HEK293 (cell line): ENCODE measurements around the gene GAL3ST2.
A peak's percentile ranks its signal among the peaks of the same experiment; 100 is the strongest.

Source experiments
- CTCF ChIA-PET: fragments of 350-600 bp; formaldehyde crosslinking; extraction: SDS; loops from one replicate; lab custom pipeline; 2021; ENCODE audit warnings: antibody characterized with exemption; lab: Yijun Ruan, JAX
- POLR2A ChIA-PET: fragments of 300-600 bp; formaldehyde crosslinking; extraction: SDS; loops from one replicate; lab custom pipeline; 2020; ENCODE audit warnings: antibody characterized with exemption, inconsistent platforms; lab: Yijun Ruan, JAX
- H3K27ac ChIP-seq: fragments of 200-500 bp; sonication (Bioruptor generic); 2 replicates; pipeline ENCODE4 v1.5.1; 2014; ENCODE audit warnings: low read depth, low read length, control low read depth, inconsistent platforms; ENCODE audit errors: extremely low read depth
- H3K36me3 ChIP-seq, 2 experiments: fragments of 200-500 bp in 1 of 2; sonication (Bioruptor generic) in 1 of 2; 1 replicate in 1 of 2; 2 replicates in 1 of 2; pipeline ENCODE4 v1.5.1; 2014 to 2017; ENCODE audit warnings: inconsistent platforms in 2 of 2, low read length in 2 of 2; ENCODE audit not compliant: control insufficient read depth in 2 of 2, insufficient read depth in 1 of 2
- H3K4me1 ChIP-seq: fragments of 200-500 bp; sonication (Bioruptor generic); 2 replicates; pipeline ENCODE4 v1.5.1; 2014; ENCODE audit warnings: mild to moderate bottlenecking, low read length, inconsistent platforms; ENCODE audit not compliant: control insufficient read depth, insufficient read depth
- H3K4me3 ChIP-seq: 2 replicates; pipeline ENCODE4 v1.5.1; 2011; ENCODE audit warnings: low read depth, mild to moderate bottlenecking, control low read depth, low read length, moderate library complexity
- H3K9me3 ChIP-seq: fragments of 200-500 bp; sonication (Bioruptor generic); 2 replicates; pipeline ENCODE4 v1.5.1; 2014; ENCODE audit warnings: low read depth, low read length, inconsistent platforms; ENCODE audit not compliant: control insufficient read depth, insufficient read depth
- BCL11A ChIP-seq: fragments of 450-650 bp; formaldehyde crosslinking; IDR thresholded peaks from 2 replicates; pipeline ENCODE4 v1.5.1; 2016; ENCODE audit warnings: low read depth, missing biosample characterization, missing genetic modification characterization
- EGR2 ChIP-seq: fragments of 450-650 bp; formaldehyde crosslinking; IDR thresholded peaks from 2 replicates; pipeline ENCODE4 v1.5.1; 2016; ENCODE audit warnings: low read depth, missing biosample characterization, missing genetic modification characterization
- GLIS1 ChIP-seq: fragments of 450-650 bp; formaldehyde crosslinking; IDR thresholded peaks from 2 replicates; pipeline ENCODE4 v1.5.1; 2016; ENCODE audit warnings: missing biosample characterization, missing genetic modification characterization
- GLIS2 ChIP-seq: fragments of 450-650 bp; formaldehyde crosslinking; IDR thresholded peaks from 2 replicates; pipeline ENCODE4 v1.5.1; 2016; ENCODE audit warnings: missing biosample characterization, missing genetic modification characterization
- KLF1 ChIP-seq: fragments of 450-650 bp; formaldehyde crosslinking; IDR thresholded peaks from 2 replicates; pipeline ENCODE4 v1.5.1; 2016; ENCODE audit warnings: missing biosample characterization, missing genetic modification characterization
- OVOL3 ChIP-seq: fragments of 450-650 bp; formaldehyde crosslinking; IDR thresholded peaks from 2 replicates; pipeline ENCODE4 v1.5.1; 2016; ENCODE audit warnings: missing biosample characterization, missing genetic modification characterization
- SP3 ChIP-seq: fragments of 450-650 bp; formaldehyde crosslinking; IDR thresholded peaks from 2 replicates; pipeline ENCODE4 v1.5.1; 2016; ENCODE audit warnings: missing biosample characterization, missing genetic modification characterization
- YY2 ChIP-seq: fragments of 450-650 bp; formaldehyde crosslinking; IDR thresholded peaks from 2 replicates; pipeline ENCODE4 v1.5.1; 2016; ENCODE audit warnings: missing biosample characterization, missing genetic modification characterization
- ZBTB10 ChIP-seq: fragments of 450-650 bp; formaldehyde crosslinking; IDR thresholded peaks from 2 replicates; pipeline ENCODE4 v1.5.1; 2016; ENCODE audit warnings: missing biosample characterization, missing genetic modification characterization
- ZBTB44 ChIP-seq: fragments of 450-650 bp; IDR thresholded peaks from 2 replicates; pipeline ENCODE4 v1.5.1; 2018; ENCODE audit warnings: missing biosample characterization, mild to moderate bottlenecking, missing genetic modification characterization
- ZBTB6 ChIP-seq: fragments of 450-650 bp; formaldehyde crosslinking; IDR thresholded peaks from 2 replicates; pipeline ENCODE4 v1.5.1; 2017; ENCODE audit warnings: missing biosample characterization, missing genetic modification characterization
- ZFHX2 ChIP-seq: fragments of 450-650 bp; formaldehyde crosslinking; conservative IDR thresholded peaks from 2 replicates; pipeline ENCODE4 v1.5.1; 2016; ENCODE audit warnings: missing biosample characterization, missing genetic modification characterization
- ZIC2 ChIP-seq: fragments of 450-650 bp; formaldehyde crosslinking; IDR thresholded peaks from 2 replicates; pipeline ENCODE4 v1.5.1; 2016; ENCODE audit warnings: missing biosample characterization, missing genetic modification characterization
- ZNF169 ChIP-seq: fragments of 450-650 bp; formaldehyde crosslinking; IDR thresholded peaks from 2 replicates; pipeline ENCODE4 v1.5.1; 2016; ENCODE audit warnings: missing biosample characterization, missing genetic modification characterization
- ZNF426 ChIP-seq: fragments of 450-650 bp; formaldehyde crosslinking; IDR thresholded peaks from 2 replicates; pipeline ENCODE4 v1.5.1; 2017; ENCODE audit warnings: missing biosample characterization, missing genetic modification characterization, mild to moderate bottlenecking, inconsistent platforms, moderate library complexity
- ZNF473 ChIP-seq: fragments of 450-650 bp; formaldehyde crosslinking; IDR thresholded peaks from 2 replicates; pipeline ENCODE4 v1.5.1; 2017; ENCODE audit warnings: missing biosample characterization, missing genetic modification characterization
- ZNF488 ChIP-seq: fragments of 450-650 bp; formaldehyde crosslinking; IDR thresholded peaks from 2 replicates; pipeline ENCODE4 v1.5.1; 2016; ENCODE audit warnings: missing biosample characterization, missing genetic modification characterization
- ZNF549 ChIP-seq: fragments of 450-650 bp; IDR thresholded peaks from 2 replicates; pipeline ENCODE4 v1.5.1; 2018; ENCODE audit warnings: missing biosample characterization, missing genetic modification characterization, mild to moderate bottlenecking, inconsistent platforms, moderate library complexity
- ZNF555 ChIP-seq: fragments of 450-650 bp; formaldehyde crosslinking; conservative IDR thresholded peaks from 2 replicates; pipeline ENCODE4 v1.5.1; 2017; ENCODE audit warnings: missing biosample characterization, mild to moderate bottlenecking, missing genetic modification characterization, inconsistent platforms
- ZNF585B ChIP-seq: fragments of 450-650 bp; formaldehyde crosslinking; IDR thresholded peaks from 2 replicates; pipeline ENCODE4 v1.5.1; 2016; ENCODE audit warnings: missing biosample characterization, missing genetic modification characterization
- ZNF596 ChIP-seq: fragments of 450-650 bp; IDR thresholded peaks from 2 replicates; pipeline ENCODE4 v1.5.0; 2018; ENCODE audit warnings: missing biosample characterization, mild to moderate bottlenecking, missing genetic modification characterization, moderate library complexity
- ZNF704 ChIP-seq: fragments of 450-650 bp; formaldehyde crosslinking; IDR thresholded peaks from 2 replicates; pipeline ENCODE4 v1.5.1; 2016; ENCODE audit warnings: missing biosample characterization, missing genetic modification characterization
- ZNF707 ChIP-seq: fragments of 450-650 bp; formaldehyde crosslinking; IDR thresholded peaks from 2 replicates; pipeline ENCODE4 v1.5.1; 2016; ENCODE audit warnings: missing biosample characterization, missing genetic modification characterization
- ZNF837 ChIP-seq: fragments of 450-650 bp; formaldehyde crosslinking; IDR thresholded peaks from 2 replicates; pipeline ENCODE4 v1.5.1; 2016; ENCODE audit warnings: missing biosample characterization, missing genetic modification characterization
- ZSCAN23 ChIP-seq: fragments of 450-650 bp; formaldehyde crosslinking; IDR thresholded peaks from 2 replicates; pipeline ENCODE4 v1.5.1; 2016; ENCODE audit warnings: missing biosample characterization, missing genetic modification characterization

The GAL3ST2 gene

GRCh38 chr2:241777686-241778627 lies 1.3 kb downstream of the GAL3ST2 start:
- ChIA-PET POLR2A (no interaction called here), CTCF (no interaction called here)
- H3K27ac ChIP-seq = no peak overlapping the region
- H3K9me3 ChIP-seq = no peaks in the 10 kb centered on the region
- H3K4me3 ChIP-seq = no peak overlapping the region
- no peaks in the 10 kb centered on the region for H3K4me1 ChIP-seq
- H3K36me3 ChIP-seq = no peaks in the 10 kb centered on the region
- TF ChIP-seq ZNF555 (tag by site-specific recombination) (no peak), ZNF549 (tag by site-specific recombination) (no peak), ZNF707 (no peak), OVOL3 (no peak), ZSCAN23 (tag by site-specific recombination) (no peak), SP3 (no peak), ZIC2 (tag by site-specific recombination) (peak; percentile 22; the same call in 1 of the 2 replicates), ZNF837 (tag by site-specific recombination) (no peak), ZNF473 (tag by site-specific recombination) (no peak), KLF1 (tag by site-specific recombination) (no peak), ZNF704 (tag by site-specific recombination) (no peak), ZFHX2 (tag by site-specific recombination) (peak; percentile 62), ZNF488 (tag by site-specific recombination) (no peak), EGR2 (peak; percentile 67), GLIS1 (tag by site-specific recombination) (0 out of 2 replicates have a peak, but pooled peaks have one; percentile 18), ZNF585B (tag by site-specific recombination) (no peak), ZBTB10 (tag by site-specific recombination) (no peak), ZBTB44 (tag by site-specific recombination) (no peak), YY2 (no peak), BCL11A (tag by site-specific recombination) (no peak), ZNF596 (tag by site-specific recombination) (no peak), ZNF426 (tag by site-specific recombination) (no peak), ZNF169 (no peak), GLIS2 (tag by site-specific recombination) (no peak), ZBTB6 (tag by site-specific recombination) (no peak)
- TF ChIP-seq, all 188 proteins: peak for 4
